GM18505 (cell line): ENCODE data around the gene FGD6.
"Not testable (repeated sequence)": the region's sequence is repeated elsewhere in the genome, so short reads cannot be mapped to it uniquely, and the experiment has no call there.

Source experiments
- ATAC-seq: cut with Tn5 transposase; IDR thresholded peaks from one replicate; pipeline ENCODE4 v1.9.1; 2021; ENCODE audit not compliant: unreplicated experiment
- POLR2A ChIP-seq: IDR thresholded peaks from 4 replicates; pipeline ENCODE4 v1.6.1; 2011; ENCODE audit warnings: borderline replicate concordance; ENCODE audit not compliant: insufficient read depth, insufficient read length; ENCODE audit errors: extremely low read depth

FGD6 gene

DNA sequence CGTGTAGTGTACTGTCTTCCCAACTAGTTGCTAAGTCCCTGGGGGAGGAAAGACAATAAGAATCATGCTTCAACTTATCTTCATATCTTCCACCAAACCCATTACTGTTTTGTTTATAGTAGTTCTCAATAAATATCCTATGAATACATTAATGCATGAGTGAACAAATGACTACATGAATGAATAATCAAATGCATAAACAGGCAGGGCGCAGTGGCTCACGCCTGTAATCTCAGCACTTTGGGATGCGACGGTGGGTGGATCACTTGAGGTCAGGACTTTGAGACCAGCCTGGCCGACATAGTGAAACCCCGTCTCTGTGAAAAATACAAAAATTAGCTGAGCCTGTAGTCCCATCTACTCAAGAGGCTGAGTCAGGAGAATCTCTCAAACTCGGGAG, 111.7 kb downstream of the FGD6 start:
- no peak for TF ChIP-seq POLR2A
- ATAC-seq: no peak

DNA sequence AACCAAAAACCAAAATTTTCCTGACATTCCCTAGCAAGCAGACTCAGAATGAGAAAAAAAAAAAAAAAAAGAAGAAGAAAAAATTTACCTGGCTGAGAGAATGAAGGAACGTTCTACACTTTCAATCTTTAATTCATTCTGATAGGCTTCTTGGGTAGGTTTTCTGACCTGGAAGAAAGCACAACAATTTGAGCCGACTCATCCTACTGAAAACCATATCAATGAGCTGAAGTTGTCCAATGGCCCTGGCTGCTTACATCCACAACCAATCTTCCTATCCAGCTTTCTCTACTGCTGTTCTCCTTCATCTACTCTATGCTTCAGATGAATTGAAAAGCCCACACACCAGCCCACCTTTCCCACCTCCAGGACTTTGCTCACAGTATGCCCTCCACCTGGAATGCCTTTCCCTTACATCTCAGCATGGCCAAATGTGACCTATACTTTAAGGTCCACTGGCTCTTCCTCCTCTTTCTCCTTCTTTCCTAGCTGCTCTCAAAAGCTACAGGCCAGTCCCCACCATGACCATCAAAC, 112.3 kb downstream of the FGD6 start:
- no peak for ATAC-seq
- TF ChIP-seq POLR2A: no peak

DNA sequence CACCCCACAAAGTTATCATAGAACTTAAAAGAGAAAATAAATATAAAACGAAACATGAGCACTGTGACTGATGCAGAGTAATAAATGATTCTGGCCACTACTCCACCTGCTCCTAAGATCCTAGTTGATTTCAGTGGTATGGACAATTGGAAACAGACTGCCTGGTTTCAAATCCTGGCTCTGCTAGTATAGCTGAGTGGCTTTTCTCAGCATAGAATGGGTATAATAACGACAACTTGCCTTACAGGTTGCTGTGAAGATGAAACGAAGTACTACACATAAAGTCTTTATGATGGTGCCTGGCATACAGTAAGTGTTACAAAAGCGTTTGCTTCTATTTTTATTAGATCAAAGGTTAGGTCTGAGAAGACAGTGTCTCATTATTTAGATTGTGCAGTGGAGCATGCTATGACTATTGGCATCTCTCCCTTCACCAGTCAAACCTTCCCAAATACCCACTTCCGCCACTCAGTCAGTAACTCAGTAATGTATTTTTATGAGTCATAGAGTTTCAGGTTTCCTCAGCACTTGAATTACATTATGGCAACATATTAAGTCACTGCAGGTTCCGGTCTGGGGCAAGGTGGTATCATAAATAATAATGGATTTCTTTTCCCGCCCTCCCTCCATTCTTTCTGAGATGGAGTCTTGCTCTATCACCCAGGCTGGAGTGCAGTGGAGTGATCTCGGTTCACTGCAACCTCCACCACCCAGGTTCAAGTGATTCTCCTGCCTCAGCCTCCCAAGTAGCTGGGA, 114.2 kb downstream of the FGD6 start:
- TF ChIP-seq POLR2A: no peak
- ATAC-seq: peak; percentile 97

DNA sequence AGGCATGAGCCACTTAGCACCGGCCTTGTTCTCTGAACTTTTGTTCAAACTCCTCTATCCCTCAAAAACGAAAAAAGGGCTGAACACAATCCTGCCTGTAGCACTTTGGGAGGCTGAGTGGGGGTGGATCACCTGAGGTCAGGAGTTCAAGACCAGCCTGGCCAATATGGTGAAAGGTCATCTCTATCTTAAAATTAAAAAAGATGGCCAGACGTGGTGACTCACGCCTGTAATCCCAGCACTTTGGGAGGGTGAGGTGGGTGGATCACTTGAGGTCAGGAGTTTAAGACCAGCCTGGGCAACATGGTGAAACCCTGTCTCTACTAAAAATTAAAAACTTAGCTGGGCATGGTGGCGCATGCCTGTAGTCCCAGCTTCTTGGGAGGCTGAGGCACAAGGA, 115.3 kb downstream of the FGD6 start:
- not testable (repeated sequence) for ATAC-seq

DNA sequence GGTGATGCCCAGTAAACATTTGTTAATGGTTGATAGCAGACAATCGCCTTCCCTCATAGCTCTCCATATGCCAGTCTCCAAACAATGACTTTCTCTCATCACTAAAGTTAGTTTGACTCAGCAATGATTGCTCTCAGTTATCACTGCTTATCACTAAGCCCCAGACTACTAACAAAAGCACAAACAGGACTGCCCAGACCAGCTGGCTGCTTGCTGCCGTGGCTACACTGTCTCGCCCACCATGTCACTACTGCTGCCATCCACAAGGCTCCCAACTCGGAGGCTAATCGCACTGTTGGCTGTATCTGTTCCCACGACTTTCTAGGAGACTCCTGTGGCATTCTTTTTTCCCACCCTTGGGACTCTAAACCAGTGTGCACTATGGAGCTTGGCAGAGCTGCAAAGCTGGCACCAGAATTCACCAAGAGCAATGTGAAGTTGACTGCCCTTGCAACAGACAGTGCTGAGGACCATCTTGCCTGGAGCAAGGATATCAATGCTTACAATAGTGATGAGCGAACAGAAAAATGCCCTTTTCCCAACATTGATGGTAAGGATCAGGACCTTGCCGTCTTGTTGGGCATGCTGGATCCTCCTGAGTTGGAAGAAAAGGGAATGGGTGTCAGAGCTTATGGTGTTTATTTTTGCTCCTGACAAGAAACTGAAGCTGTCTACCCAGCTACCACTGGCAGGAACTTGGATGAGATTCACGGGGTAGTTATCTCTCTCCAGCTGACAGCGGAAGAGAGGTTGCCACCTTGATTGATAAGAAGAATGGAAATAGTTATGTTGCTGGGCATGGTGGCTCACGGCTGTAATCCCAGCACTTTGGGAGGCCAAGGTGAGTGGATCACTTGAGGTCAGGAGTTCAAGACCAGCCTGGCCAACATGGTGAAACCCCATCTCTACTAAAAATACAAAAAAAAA, 116.7 kb downstream of the FGD6 start:
- TF ChIP-seq POLR2A: no peak
- no peak for ATAC-seq

DNA sequence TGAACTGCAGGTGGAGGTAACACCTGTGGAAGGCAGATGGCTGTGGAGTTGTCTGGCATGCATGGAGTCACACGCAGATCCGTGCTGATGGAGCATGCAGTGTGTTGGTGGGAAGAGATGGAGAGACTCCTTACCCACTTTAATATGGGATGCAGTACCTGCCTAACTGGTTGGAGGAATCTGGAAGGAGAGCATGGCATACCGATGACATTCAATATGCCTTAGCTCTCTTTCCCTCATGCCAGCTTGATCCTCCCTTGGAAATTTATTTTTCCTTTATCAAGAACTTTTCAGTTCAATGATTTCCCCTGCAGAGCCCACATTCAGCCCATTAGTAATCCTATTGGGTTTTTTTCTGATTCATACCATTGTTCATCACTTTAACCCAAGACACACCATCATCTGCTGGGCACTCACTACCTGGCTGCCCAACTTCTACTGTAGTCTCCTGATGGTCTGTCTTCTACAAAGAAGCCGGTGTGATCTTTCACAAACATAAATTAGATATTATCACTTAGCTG, 117.9 kb downstream of the FGD6 start:
- TF ChIP-seq POLR2A: no peak
- no peak for ATAC-seq

DNA sequence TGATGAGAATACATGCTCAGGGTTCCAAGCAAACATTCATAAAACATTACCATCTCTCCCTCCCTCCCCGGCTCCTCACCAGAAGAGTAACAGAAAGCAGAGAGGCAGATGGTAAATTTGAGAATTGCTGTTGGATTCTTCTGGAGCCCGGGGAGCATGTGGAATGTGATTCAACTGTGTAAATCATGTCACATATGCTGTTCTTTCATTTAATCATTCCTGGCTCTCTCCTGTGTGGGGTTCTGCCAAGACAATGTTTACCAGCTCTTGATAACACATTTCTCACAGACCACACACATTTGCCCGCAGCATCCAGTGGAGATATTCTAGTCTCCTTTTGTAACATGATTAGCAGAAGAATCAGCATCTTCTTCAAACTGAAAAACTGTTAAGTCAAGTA, 120.4 kb downstream of the FGD6 start:
- no peak for TF ChIP-seq POLR2A
- ATAC-seq: no peak

DNA sequence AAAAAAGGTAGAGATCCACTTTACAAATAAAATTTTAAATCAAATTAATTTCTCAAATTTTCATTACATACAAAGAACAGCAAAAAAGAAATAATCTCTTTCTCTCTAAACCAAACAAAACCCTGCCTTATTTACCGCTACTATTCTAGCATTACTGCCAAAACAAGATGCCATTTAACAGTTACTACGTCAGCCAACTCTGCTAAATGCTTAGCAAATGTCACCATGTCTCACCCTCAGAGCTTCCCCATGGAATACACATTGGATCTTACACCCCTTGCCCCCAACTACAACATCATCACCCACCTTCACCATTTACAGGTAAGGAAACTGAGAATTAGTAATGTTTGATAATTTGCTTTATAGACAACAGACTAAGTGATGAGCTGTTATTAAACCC, 120.9 kb downstream of the FGD6 start:
- ATAC-seq: no peak
- no peak for TF ChIP-seq POLR2A

DNA sequence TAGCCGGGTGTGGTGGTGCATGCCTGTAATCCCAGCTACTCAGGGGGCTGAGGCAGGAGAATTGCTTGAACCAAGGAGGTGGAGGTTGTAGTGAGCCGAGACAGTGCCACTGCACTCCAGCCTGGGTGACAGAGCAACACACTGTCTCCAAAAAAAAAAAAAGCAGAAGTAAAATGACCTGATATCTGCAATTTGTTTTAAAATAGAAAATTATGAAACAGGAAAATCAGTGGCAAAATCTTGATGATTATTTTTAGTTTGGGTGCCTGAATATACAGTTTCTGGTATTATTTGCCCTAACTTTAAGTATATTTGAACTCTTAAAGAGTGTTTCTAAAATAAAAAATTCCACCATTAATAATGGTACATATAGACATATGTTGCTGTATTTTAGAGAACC, 121.4 kb downstream of the FGD6 start:
- ATAC-seq: not testable (repeated sequence)

DNA sequence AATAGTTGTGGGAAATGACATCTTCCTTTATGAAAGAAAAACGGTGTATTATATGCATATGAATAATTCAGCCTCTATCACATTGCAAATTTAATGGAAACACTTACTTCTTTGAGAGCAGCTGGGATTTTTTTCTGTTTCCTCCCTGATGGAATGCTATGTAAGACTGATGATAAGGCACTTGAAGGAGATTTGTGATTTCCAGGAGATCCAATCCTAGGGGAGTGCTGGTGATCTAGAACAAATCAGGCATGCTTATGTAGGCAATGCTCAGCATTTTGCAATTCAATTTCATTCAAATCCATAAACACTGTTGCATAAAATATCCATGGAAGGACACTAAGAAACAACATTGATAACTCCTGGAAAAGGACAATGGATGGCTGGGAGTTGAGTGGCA, 127.8 kb downstream of the FGD6 start:
- no peak for TF ChIP-seq POLR2A

DNA sequence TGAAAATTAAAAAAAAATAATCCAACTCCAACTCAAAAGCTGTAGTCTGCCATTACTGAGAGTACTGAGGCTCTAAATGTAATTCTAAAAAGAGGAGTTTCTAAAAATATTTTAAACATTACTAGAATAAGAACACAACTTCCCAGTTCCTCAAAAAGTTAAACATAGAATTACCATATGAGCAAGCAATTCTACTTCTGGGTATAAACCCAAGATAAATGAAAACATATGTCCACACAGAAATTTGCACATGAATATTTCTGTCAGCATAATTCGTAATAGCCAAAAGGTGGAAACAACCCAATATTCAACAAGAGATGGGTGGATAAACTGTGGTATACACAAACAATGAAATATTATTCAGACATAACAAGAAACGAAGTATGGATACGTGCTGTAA, 128.9 kb downstream of the FGD6 start:
- ATAC-seq: peak; percentile 69
- TF ChIP-seq POLR2A: no peak

More for the DNA sequence above, 127.8 kb downstream of the FGD6 start:
- ATAC-seq: no peak

DNA sequence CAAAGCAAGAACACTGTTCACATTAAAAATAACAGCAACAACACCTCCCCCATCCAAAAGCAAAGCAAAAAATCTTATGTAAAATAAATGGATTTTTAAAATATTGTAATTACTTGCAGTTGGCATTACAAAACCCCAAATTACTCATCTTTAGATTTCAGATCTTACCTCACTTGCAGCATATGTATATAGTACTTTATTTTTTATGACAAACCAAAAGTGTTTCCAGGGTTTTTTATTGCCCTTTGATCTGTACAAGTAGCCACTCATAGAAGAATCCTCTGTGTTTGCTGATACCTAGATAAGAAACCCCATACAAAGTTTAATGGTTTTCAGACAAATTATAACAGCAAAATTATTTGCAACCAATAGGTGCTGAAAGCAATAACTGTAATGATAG, 131.7 kb downstream of the FGD6 start:
- ATAC-seq: no peak
- TF ChIP-seq POLR2A: no peak

DNA sequence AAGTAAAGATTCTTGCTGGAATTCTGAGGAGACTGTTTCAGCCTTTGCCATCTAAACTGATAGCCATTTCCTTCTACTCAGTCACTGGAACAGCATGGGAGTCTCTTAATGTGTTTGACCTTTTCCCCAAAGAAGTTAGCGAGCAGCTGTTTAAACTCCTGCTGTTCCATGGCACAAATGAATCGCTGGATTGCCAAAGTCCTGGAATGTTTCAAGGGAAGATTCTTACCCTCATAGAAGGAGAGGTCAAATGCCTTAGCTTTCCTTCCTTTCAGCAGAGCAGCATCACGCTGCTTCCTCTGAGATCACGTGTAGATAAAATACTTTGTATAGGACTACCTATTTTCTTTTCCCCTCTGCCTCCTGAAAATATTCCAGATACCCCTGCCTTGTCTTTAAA, 133.3 kb downstream of the FGD6 start:
- no peak for ATAC-seq
- TF ChIP-seq POLR2A: no peak

DNA sequence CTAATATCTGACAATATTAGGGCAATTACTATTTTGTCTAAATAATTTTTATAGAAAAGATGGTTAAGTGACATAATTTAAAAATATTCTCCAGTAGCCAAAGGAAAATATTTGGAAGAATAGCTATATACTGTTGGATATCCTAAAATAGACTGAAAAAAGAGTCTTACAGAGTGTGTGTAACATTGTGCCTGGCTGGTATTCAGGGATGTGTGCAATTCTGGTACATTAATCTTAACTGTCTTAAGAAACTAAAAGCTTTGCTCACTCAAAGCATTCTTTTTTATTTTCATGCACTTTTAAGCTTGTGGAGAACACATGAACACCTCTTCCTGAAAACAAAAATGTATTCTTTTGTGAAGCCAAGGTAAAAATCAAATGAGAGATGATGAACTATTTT, 133.8 kb downstream of the FGD6 start:
- TF ChIP-seq POLR2A: no peak
- ATAC-seq: no peak
